Esophagus muscularis mucosa (tissue), 4 donors: ENCODE measurements around the gene PACSIN1. TPM values are rescaled to one million over a fixed set of nuclear protein-coding genes. Genes with fewer than 3 reads are reported as not detected.

Experiments
- DNase-seq: peaks from one replicate; pipeline ENCODE4 v3.0.0-alpha.2; 2017; ENCODE audit errors: extremely low spot score
- H3K27ac ChIP-seq, 4 donors: fragments of 200-600 bp; sonication (generic); replicated peaks in 1 of 4; 1 replicate in 3 of 4; 2 replicates in 1 of 4; pipeline ENCODE4 v1.5.1; 2016 to 2019; ENCODE audit warnings: mild to moderate bottlenecking in 1 of 4
- H3K27me3 ChIP-seq, 4 donors: fragments of 200-600 bp; sonication (generic); one replicate each; pipeline versions ENCODE4 v1.5.1 to v1.6.0; 2016 to 2019
- H3K36me3 ChIP-seq, 4 donors: fragments of 200-600 bp; sonication (generic); one replicate each; pipeline ENCODE4 v1.5.1; 2016 to 2019
- H3K4me1 ChIP-seq, 4 donors: fragments of 200-600 bp; sonication (generic); one replicate each; pipeline ENCODE4 v1.5.1; 2016 to 2019
- H3K4me3 ChIP-seq, 4 donors: fragments of 200-600 bp; sonication (generic); 1 replicate in 2 of 4; 2 replicates in 2 of 4; pipeline ENCODE4 v1.5.1; 2016 to 2019; ENCODE audit warnings: mild to moderate bottlenecking in 4 of 4, moderate library complexity in 1 of 4
- H3K9me3 ChIP-seq, 4 donors: fragments of 200-600 bp; sonication (generic); 1 replicate in 3 of 4; 2 replicates in 1 of 4; pipeline ENCODE4 v1.5.1; 2016 to 2019
- EP300 ChIP-seq: sonication (generic); formaldehyde crosslinking; IDR thresholded peaks from one replicate; pipeline ENCODE4 v1.6.1; 2017; ENCODE audit warnings: antibody characterized with exemption
- POLR2A ChIP-seq: fragments of 450-650 bp; IDR thresholded peaks from one replicate; pipeline ENCODE4 v1.6.1; 2017; ENCODE audit warnings: antibody characterized with exemption, moderate library complexity, mild to moderate bottlenecking, low read depth
- POLR2AphosphoS5 ChIP-seq, 2 donors: sonication (generic); formaldehyde crosslinking; IDR thresholded peaks; one replicate each; pipeline ENCODE4 v1.6.1; 2017; ENCODE audit warnings: antibody characterized with exemption in 2 of 2
- WGBS: methylation state at CpG from one replicate; pipeline ENCODE4 v1.1.5; 2018; 5-methylcytosine and 5-hydroxymethylcytosine counted together
- intact Hi-C: fragments of 100-400 bp; cut with DNase I; formaldehyde crosslinking; loops from one replicate; pipeline ENCODE4 v1.15.1; 2023
- total RNA-seq, 4 donors: library from RNA; depleted of rRNA; stranded (reverse); fragments of >200 nt; gene quantifications; one replicate each; pipeline versions ENCODE4 v1.1.0 to v1.2.1, GENCODE V29; 2016
- TF ChIP-seq, protein P1 (sequence below), 3 experiments: fragments of 200-600 bp in 2 of 3; fragments of 450-650 bp in 1 of 3; sonication (generic) in 2 of 3; IDR thresholded peaks; one replicate each; pipeline ENCODE4 v1.5.1; 2017 to 2019; ENCODE audit warnings: antibody characterized with exemption in 3 of 3, mild to moderate bottlenecking in 2 of 3, moderate library complexity in 1 of 3

PACSIN1 gene
- total RNA-seq, 4 donors from 2014 or later: 0.42 to 2.3 (median 1.7) TPM

- no peak for DNase-seq
- 70% methylated on average over 6 of the region's 6 CpGs for WGBS
- Histone ChIP-seq H3K9me3 (no peaks in the 10 kb centered on the region), H3K4me3 (no peak overlapping the region), H3K4me1 (peaks cover 7 to 15% (median 14%) of the 10 kb centered on the region in 4 donors), H3K36me3 (no peaks in the 10 kb centered on the region), H3K27me3 (peaks cover 0 to 40% (median 21%) of the 10 kb centered on the region in 4 donors), H3K27ac (no peak overlapping the region)
- TF ChIP-seq EP300 (no peak), POLR2A (no peak), POLR2AphosphoS5 (IDR thresholded peaks at IDR 0.05) (no peak)
- TF ChIP-seq, protein P1, sequence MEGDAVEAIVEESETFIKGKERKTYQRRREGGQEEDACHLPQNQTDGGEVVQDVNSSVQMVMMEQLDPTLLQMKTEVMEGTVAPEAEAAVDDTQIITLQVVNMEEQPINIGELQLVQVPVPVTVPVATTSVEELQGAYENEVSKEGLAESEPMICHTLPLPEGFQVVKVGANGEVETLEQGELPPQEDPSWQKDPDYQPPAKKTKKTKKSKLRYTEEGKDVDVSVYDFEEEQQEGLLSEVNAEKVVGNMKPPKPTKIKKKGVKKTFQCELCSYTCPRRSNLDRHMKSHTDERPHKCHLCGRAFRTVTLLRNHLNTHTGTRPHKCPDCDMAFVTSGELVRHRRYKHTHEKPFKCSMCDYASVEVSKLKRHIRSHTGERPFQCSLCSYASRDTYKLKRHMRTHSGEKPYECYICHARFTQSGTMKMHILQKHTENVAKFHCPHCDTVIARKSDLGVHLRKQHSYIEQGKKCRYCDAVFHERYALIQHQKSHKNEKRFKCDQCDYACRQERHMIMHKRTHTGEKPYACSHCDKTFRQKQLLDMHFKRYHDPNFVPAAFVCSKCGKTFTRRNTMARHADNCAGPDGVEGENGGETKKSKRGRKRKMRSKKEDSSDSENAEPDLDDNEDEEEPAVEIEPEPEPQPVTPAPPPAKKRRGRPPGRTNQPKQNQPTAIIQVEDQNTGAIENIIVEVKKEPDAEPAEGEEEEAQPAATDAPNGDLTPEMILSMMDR (IDR thresholded peaks at IDR 0.05): no peak
- intact Hi-C loops: no loop called here
These were observed 3.9 kb upstream of the PACSIN1 start for GRCh38 chr6:34462010-34462409.

DNA sequence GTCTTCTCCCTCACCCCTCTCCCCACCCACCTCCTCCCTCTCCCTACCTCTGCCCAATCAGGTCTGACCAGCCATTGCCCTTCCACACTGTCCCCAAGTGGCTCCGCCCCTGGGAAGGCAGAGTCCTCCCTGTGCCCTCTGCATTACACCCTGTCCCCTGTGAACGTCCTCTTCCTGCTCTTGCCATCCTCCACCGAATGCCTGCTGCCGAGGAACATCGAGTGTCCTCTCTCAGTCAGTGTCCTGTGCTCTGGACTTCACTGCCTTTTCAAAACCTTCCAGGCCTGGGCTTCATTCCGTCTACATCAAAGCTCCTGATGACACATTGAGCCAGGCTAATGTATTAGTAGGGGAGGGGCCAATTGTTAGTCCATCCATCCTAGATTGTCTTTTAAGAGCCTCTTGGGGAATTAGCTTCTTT, 3.3 kb upstream of the PACSIN1 start:
- H3K27ac ChIP-seq: no peak overlapping the region
- intact Hi-C loops: no loop called here

GRCh38 chr6:34463299-34463698, 2.6 kb upstream of the PACSIN1 start:
- Histone ChIP-seq H3K9me3 (no peaks in the 10 kb centered on the region), H3K4me1 (peaks cover 7 to 15% (median 14%) of the 10 kb centered on the region in 4 donors), H3K27ac (no peak overlapping the region), H3K4me3 (no peak overlapping the region), H3K36me3 (no peaks in the 10 kb centered on the region), H3K27me3 (peaks cover 0 to 43% (median 21%) of the 10 kb centered on the region in 4 donors)
- no peak for DNase-seq
- WGBS: 90% methylated on average over 2 of the region's 2 CpGs
- TF ChIP-seq, protein P1 (IDR thresholded peaks at IDR 0.05): no peak
- TF ChIP-seq EP300 (no peak), POLR2AphosphoS5 (IDR thresholded peaks at IDR 0.05) (no peak), POLR2A (no peak)
- intact Hi-C loops: no loop called here

More for the DNA sequence above, 3.3 kb upstream of the PACSIN1 start:
- no peak overlapping the region for H3K4me3 ChIP-seq
- H3K9me3 ChIP-seq: no peaks in the 10 kb centered on the region
- no peaks in the 10 kb centered on the region for H3K36me3 ChIP-seq
- DNase-seq: peak; percentile 90
- H3K4me1 ChIP-seq: peaks cover 7 to 15% (median 14%) of the 10 kb centered on the region in 4 donors
- WGBS: 48% methylated on average over 6 of the region's 6 CpGs
- peaks cover 0 to 43% (median 21%) of the 10 kb centered on the region in 4 donors for H3K27me3 ChIP-seq
- TF ChIP-seq POLR2A (no peak), EP300 (no peak), POLR2AphosphoS5 (IDR thresholded peaks at IDR 0.05) (no peak)
- TF ChIP-seq, protein P1 (IDR thresholded peaks at IDR 0.05): no peak

DNA sequence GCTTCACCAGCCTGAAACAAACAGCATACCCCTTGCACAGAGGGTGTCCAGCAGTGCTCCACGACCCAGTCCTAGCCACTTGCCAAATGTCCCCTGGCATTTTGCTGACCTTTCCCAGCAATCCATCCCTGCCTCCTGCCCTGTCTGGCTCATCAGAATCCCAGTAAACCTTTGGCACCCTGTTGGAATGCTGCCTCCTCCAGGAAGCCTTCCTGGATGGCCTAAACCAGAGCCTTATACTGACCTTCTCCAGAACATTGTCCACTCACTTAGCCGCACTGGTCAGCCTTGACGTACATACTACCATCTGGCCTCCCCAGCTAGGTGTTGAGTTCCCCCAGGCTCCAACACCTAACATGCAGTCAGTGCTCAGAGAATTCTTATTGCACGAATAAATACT, 2.0 kb upstream of the PACSIN1 start:
- intact Hi-C loops: no loop called here
- H3K4me1 ChIP-seq: peaks cover 7 to 15% (median 14%) of the 10 kb centered on the region in 4 donors
- no peaks in the 10 kb centered on the region for H3K9me3 ChIP-seq
- H3K27me3 ChIP-seq: peaks cover 0 to 43% (median 21%) of the 10 kb centered on the region in 4 donors
- WGBS: 73% methylated on average over 4 of the region's 4 CpGs
- no peak overlapping the region for H3K4me3 ChIP-seq
- no peaks in the 10 kb centered on the region for H3K36me3 ChIP-seq
- H3K27ac ChIP-seq: no peak overlapping the region
- TF ChIP-seq, protein P1 (IDR thresholded peaks at IDR 0.05): no peak
- TF ChIP-seq POLR2AphosphoS5 (IDR thresholded peaks at IDR 0.05) (no peak), EP300 (no peak), POLR2A (no peak)
- DNase-seq: no peak
